GM18873 (cell line): Measurements from ENCODE around the gene ERV3-1.
"Not testable (repeated sequence)": the region's sequence is repeated elsewhere in the genome, so short reads cannot be mapped to it uniquely, and the experiment has no call there.

Experiments
- ATAC-seq: cut with Tn5 transposase; IDR thresholded peaks from one replicate; pipeline ENCODE4 v1.9.1; 2021; ENCODE audit warnings: mild to moderate bottlenecking, moderate library complexity, moderate number of reproducible peaks; ENCODE audit not compliant: unreplicated experiment, low FRiP score

Gene ERV3-1, protein sequence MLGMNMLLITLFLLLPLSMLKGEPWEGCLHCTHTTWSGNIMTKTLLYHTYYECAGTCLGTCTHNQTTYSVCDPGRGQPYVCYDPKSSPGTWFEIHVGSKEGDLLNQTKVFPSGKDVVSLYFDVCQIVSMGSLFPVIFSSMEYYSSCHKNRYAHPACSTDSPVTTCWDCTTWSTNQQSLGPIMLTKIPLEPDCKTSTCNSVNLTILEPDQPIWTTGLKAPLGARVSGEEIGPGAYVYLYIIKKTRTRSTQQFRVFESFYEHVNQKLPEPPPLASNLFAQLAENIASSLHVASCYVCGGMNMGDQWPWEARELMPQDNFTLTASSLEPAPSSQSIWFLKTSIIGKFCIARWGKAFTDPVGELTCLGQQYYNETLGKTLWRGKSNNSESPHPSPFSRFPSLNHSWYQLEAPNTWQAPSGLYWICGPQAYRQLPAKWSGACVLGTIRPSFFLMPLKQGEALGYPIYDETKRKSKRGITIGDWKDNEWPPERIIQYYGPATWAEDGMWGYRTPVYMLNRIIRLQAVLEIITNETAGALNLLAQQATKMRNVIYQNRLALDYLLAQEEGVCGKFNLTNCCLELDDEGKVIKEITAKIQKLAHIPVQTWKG

GRCh38 chr7:65006094-65006992 lies at the start of gene ERV3-1:
Gene ERV3-1 (minus strand): TSS chr7:65006687. CDS start chr7:64993026, 13,661 bp downstream.
- peak; percentile 100 for ATAC-seq

GRCh38 chr7:65055786-65056185 lies 49.3 kb upstream of the ERV3-1 start:
- not testable (repeated sequence) for ATAC-seq

DNA sequence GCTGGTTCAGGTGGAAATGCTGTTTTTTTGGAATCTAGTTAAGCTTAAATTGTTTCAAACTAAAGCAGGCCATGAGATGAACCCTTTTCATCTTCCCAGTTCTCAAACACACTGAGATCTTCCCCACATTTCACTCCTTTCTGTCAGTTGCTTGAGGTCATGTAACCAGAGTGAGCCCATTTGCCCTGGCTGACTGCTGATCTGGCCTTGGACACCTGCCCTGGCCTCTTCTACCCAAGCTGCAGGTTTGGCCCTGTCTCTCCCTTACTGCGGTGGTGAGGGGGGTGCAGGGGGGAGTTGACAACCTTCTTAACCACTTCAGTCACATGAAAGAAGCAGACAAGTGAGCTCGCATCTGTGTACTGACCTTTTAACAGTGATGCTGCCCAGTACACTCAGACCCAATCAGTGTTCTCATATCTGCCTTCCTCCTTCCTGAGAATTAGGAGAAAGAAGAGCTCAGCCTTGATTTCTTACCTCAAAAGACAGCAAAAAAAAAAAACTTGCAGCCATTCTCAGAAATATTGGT lies 48.0 kb upstream of the ERV3-1 start:
- ATAC-seq = not testable (repeated sequence)

GRCh38 chr7:65051654-65052053 lies 45.2 kb upstream of the ERV3-1 start:
- ATAC-seq = not testable (repeated sequence)

GRCh38 chr7:65051139-65051538 lies 44.7 kb upstream of the ERV3-1 start:
- ATAC-seq = not testable (repeated sequence)

GRCh38 chr7:65046329-65046728 lies 39.8 kb upstream of the ERV3-1 start:
- not testable (repeated sequence) for ATAC-seq

- not testable (repeated sequence) for ATAC-seq
Observed at GRCh38 chr7:65045589-65045988, 39.1 kb upstream of the ERV3-1 start.

- not testable (repeated sequence) for ATAC-seq
Observed at GRCh38 chr7:65038767-65039166, 32.3 kb upstream of the ERV3-1 start.

- ATAC-seq = peak; percentile 72
Observed at GRCh38 chr7:65037740-65038688, 31.5 kb upstream of the ERV3-1 start.

DNA sequence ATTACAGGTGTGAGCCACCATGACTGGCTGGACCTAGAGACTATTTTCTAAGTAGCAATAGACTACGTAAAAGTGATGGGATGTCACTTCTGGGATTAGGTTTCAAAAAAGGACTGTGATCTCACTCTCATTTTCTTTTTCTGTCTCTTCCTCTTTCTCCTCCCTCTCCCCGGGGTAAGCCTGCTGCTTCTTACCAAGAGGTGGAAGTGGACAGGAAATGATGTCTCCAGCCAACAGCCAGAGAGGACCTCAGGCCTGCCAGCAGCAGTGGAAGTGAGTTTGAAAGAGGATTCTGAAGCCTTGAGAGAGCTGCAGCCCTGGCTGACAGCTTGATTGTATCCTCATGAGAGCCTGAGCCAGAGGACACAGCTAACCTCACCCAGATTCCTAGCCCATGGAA lies 30.0 kb upstream of the ERV3-1 start:
- not testable (repeated sequence) for ATAC-seq

GRCh38 chr7:65035469-65035868 lies 29.0 kb upstream of the ERV3-1 start:
- not testable (repeated sequence) for ATAC-seq

- ATAC-seq = not testable (repeated sequence)
Observed at GRCh38 chr7:65034120-65034782, 27.8 kb upstream of the ERV3-1 start.

DNA sequence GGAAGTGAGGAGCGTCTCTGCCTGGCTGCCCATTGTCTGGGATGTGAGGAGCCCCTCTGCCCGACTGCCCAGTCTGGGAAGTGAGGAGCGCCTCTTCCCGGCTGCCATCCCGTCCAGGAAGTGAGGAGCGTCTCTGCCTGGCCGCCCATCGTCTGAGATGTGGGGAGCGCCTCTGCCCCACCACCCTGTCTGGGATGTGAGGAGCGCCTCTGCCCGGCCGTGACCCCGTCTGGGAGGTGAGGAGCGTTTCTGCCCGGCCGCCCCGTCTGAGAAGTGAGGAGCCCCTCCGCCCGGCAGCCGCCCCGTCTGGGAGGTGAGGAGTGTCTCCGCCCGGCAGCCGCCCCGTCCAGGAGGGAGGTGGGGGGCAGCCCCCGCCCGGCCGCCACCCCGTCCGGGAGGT lies 26.9 kb upstream of the ERV3-1 start:
- not testable (repeated sequence) for ATAC-seq

- ATAC-seq = not testable (repeated sequence)
Observed at GRCh38 chr7:65025023-65025422, 18.5 kb upstream of the ERV3-1 start.

DNA sequence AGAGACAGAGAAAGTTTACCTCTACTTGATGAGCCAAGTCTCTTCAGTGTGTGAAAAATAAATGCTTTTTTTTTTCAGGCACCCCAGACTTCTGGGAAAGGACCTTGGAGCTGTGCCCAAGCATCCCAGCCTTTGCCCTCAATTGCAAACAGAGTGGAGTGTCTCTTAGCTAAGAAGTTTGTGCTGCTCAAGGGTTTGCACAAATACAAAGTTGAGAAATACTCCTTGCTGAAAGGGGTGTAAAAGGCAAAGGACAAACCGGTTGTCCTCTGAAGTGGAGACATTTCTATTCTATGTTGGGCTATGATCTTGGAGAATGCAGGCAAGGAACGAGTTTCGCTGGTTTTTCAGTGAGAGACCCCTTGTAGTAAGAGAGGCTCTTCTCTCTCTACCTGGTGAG lies 14.5 kb upstream of the ERV3-1 start:
- not testable (repeated sequence) for ATAC-seq

- ATAC-seq = not testable (repeated sequence)
Observed at GRCh38 chr7:65009881-65010280, 3.4 kb upstream of the ERV3-1 start.

- ATAC-seq = not testable (repeated sequence)
Observed at GRCh38 chr7:65009394-65009793, 2.9 kb upstream of the ERV3-1 start.

DNA sequence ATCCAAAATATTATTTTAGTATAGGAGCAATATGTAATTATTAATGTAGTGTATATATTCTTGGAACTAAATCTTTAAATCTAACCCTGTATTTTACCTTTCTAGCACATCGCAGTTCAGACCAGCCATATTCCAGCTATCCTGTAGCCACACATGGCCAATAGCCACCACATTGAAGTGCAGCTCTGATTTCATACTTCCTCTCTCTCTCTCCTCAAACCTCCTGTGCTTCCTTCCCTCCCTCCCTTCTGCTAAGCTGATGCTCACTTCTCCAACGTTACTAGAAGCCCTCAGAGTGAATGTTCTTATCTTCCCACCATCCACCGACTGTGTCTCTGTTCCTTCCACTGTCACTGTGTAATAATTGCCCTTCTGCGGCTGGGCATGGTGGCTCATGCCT lies 549 bp upstream of the ERV3-1 start:
- not testable (repeated sequence) for ATAC-seq

DNA sequence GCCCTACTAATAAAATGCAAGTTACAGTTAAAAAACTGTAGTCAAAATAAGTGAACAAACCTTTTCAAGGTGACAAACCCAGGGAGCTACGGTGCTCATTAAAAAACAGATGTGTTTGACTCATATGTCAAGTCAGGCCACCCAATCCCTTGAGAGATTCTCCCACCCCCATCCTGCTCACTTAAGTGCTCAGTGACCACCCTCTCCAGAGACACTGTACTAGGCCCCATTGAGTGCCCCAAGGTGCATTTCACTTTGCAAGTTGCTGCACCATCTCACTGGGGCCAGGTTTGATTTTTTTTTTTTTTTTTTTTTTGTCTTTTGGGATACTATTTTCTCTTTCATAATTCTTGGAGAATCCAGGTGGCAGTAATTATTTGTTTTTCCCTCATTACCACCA lies 1.9 kb downstream of the ERV3-1 start:
- ATAC-seq = no peak
